Measurements from ENCODE around the gene VILL. TPM values are rescaled to one million over a fixed set of nuclear protein-coding genes. Genes with fewer than 3 reads are reported as not detected.
A peak's percentile ranks its signal among the peaks of the same experiment; 100 is the strongest.

VILL gene
- total and polyA plus RNA-seq, 12 donors: 1.2 to 6.4 (median 2.4) TPM

- Histone ChIP-seq H3K9me3 (peaks cover 0 to 8% (median 0%) of the 10 kb centered on the region in 11 donors), H3K27me3 (no peaks in the 10 kb centered on the region), H3K4me3 (no peak overlapping the region), H3K27ac (peak overlapping the region in 6 of 10 donors; percentile 2 to 48 (median 24)), H3K4me1 (peaks cover 4 to 64% (median 34%) of the 10 kb centered on the region in 9 donors), H3K36me3 (peaks cover 0 to 26% (median 0%) of the 10 kb centered on the region in 9 donors)
- intact Hi-C loops (cut with DNase I): no loop called here
- no peak for ATAC-seq
- TF ChIP-seq CTCF (IDR thresholded peaks at IDR 0.05): no peak
- DNase-seq: no peak
- 69 to 72% methylated on average over 5 of the region's 5 CpGs for WGBS, 2 donors
Measured at GRCh38 chr3:37953707-37954394, 36.7 kb upstream of the VILL start.

- TF ChIP-seq CTCF (IDR thresholded peaks at IDR 0.05): no peak
- Histone ChIP-seq H3K4me1 (peaks cover 4 to 59% (median 34%) of the 10 kb centered on the region in 9 donors), H3K27me3 (no peaks in the 10 kb centered on the region), H3K36me3 (peaks cover 0 to 23% (median 0%) of the 10 kb centered on the region in 9 donors), H3K9me3 (peaks cover 0 to 8% (median 0%) of the 10 kb centered on the region in 11 donors), H3K27ac (peak overlapping the region in 2 of 10 donors; percentile 31 to 48), H3K4me3 (no peak overlapping the region)
- 95 to 98% methylated on average over 6 of the region's 6 CpGs for WGBS, 2 donors
- ATAC-seq (no peak), DNase-seq (no peak)
- intact Hi-C loops (cut with DNase I): no loop called here
Measured at GRCh38 chr3:37954881-37955280, 35.7 kb upstream of the VILL start.

- Histone ChIP-seq H3K27me3 (no peaks in the 10 kb centered on the region), H3K36me3 (peaks cover 0 to 17% (median 0%) of the 10 kb centered on the region in 9 donors), H3K4me3 (no peak overlapping the region), H3K9me3 (peaks cover 0 to 8% (median 0%) of the 10 kb centered on the region in 11 donors), H3K4me1 (peaks cover 4 to 58% (median 34%) of the 10 kb centered on the region in 9 donors), H3K27ac (peak overlapping the region; percentile 57 to 75 (median 66))
- no peak for TF ChIP-seq CTCF (IDR thresholded peaks at IDR 0.05)
- 55 to 58% methylated on average over 3 of the region's 3 CpGs for WGBS, 2 donors
- ATAC-seq (peak in 3 of 8 donors; percentile 24 to 67 (median 62)), DNase-seq (no peak)
- intact Hi-C loops (cut with DNase I): no loop called here
Measured at GRCh38 chr3:37955918-37956707, 34.5 kb upstream of the VILL start.

- Histone ChIP-seq H3K27ac (peak overlapping the region; percentile 57 to 75 (median 66)), H3K9me3 (peaks cover 0 to 8% (median 0%) of the 10 kb centered on the region in 11 donors), H3K27me3 (no peaks in the 10 kb centered on the region), H3K36me3 (peaks cover 0 to 17% (median 0%) of the 10 kb centered on the region in 9 donors), H3K4me1 (peaks cover 4 to 61% (median 39%) of the 10 kb centered on the region in 9 donors), H3K4me3 (peak overlapping the region in 1 of 10 donors; percentile 0)
- intact Hi-C loops (cut with DNase I): no loop called here
- ATAC-seq (peak in 6 of 8 donors; percentile 25 to 72 (median 62)), DNase-seq (no peak)
- TF ChIP-seq CTCF (IDR thresholded peaks at IDR 0.05): no peak
- WGBS, 2 donors: 45 to 64% methylated on average over 2 of the region's 2 CpGs
Measured at GRCh38 chr3:37956723-37957538, 33.7 kb upstream of the VILL start.
